ENCODE measurements around the gene FAM72A.

Gene FAM72A

DNA sequence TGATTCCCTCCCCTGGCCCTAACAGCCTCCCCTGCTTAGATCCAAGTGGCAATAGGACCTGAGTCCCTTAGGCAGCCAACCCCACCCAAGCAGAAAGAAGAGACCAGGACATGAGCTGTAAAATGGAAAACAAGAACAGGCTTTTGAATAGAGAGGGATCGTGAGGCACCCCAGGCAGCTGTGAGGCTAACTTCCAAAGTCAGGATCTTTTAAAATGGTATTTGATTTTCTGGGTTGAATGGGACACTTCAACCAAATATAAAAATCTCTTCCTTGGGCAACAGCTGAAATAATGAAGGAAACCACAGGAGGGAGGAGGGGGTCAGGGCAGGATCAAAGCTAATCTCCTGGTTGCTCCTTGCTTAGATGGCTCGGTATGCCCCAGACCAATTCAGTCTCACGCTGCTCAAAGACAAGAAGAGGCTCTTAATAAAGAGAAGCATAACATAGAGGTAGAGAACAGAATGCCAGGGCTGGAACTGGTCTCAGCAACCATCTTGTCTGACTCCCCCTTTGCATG is 56.8 kb downstream of the FAM72A start:
- no peak for DNase-seq

DNA sequence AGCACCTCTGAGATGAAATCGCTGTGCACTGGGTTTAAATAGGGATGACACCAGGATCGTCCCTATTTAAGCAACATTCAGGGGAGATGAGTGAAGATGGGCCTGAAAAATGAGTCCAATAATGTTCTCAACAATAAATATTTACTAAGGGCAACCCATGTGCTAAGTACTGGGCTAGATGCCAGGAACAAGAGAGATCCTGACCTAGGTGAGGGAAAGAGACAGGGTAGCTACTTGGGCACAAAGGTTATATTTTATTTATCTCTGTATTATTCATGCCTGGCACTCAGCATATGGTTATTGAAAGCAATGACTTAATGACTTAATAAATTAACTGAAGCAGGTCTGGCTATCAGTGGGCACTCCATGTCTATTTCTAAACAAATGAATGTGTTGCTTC is 58.0 kb downstream of the FAM72A start:
- no peak for DNase-seq

- no peak for DNase-seq
Observed at GRCh38 chr1:206143537-206144172, 59.0 kb downstream of the FAM72A start.

DNA sequence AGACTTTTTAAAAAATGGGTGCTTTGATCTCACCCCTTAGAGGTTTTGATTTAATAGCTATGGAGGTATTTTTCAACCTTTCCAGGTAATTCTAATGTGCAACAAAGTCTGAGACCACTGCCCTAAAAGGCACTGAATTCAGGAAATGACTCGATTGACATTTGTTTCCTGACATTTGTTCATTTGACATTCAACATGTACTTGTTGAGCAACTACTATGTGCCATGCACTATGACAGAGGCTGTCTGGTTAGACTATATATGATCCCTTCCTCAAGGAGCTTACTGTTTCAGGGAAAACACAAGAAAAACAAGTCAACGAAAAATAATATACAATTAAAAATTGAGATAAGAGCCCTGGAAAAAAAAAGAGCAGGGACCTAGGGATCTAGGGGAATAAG is 59.9 kb downstream of the FAM72A start:
- no peak for DNase-seq

- no peak for DNase-seq
Observed at GRCh38 chr1:206142011-206142410, 60.6 kb downstream of the FAM72A start.

DNA sequence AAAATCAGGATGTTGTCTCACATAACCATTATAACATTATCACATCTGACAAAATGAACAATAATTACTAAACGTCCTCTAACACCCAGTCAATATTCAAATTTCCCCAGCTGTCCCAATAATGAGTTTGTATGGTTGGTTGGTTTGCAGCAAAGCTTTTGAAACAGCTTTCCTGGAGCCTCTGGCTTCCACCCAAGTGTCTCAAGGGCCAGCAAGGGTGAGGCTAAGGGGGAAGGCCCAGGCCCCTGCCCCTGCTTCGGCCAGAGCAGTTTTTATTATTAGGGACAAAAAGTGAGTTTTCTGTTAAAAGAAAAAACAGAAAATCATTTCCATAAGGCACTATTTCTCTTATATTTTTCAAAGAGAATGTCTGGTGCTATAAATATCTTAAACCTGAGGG is 66.4 kb downstream of the FAM72A start:
- DNase-seq, result no peak

All from stimulated activated naive CD4-positive, alpha-beta T cell treated with Interleukin-2 at 50 U/mL for 16 hours (primary cell).